ENCODE data around the gene C16orf96. TPM values are rescaled to one million over a fixed set of nuclear protein-coding genes. Genes with fewer than 3 reads are reported as not detected.

The C16orf96 gene
- total and polyA plus RNA-seq, 2 of the 13 experiments (the other 11 are each of a cell fraction or from before 2014, with no cell fraction given) = 0.03 TPM; not detected in 1

GRCh38 chr16:4508806-4509205 is 47.3 kb upstream of the C16orf96 start (continued):
- TF ChIP-seq ZNF280D (CRISPR knock-in tag; IDR thresholded peaks at IDR 0.05) (no peak), ZNF260 (CRISPR knock-in tag; IDR thresholded peaks at IDR 0.05; ENCODE audit: borderline replicate concordance, low read depth) (no peak), DR1 (CRISPR knock-in tag; IDR thresholded peaks at IDR 0.05) (no peak), ZNF879 (CRISPR knock-in tag; IDR thresholded peaks at IDR 0.05) (no peak), ZNF431 (CRISPR knock-in tag; IDR thresholded peaks at IDR 0.05; ENCODE audit: borderline replicate concordance, low read depth) (no peak), JUND (CRISPR knock-in tag; IDR thresholded peaks at IDR 0.05) (no peak), ZNF17 (CRISPR knock-in tag; IDR thresholded peaks at IDR 0.05) (no peak)

GRCh38 chr16:4509420-4509819 is 46.7 kb upstream of the C16orf96 start:
- peaks cover 6% of the 10 kb centered on the region for H3K79me2 ChIP-seq (ENCODE audit: insufficient read depth, low read length)
- H3K9ac ChIP-seq (ENCODE audit: insufficient read depth, low read depth, low read length) = no peak overlapping the region
- H3K4me2 ChIP-seq (ENCODE audit: low read depth, low read length) = no peak overlapping the region
- ATAC-seq (no peak), DNase-seq (ENCODE audit: low spot score) (no peak), FAIRE-seq (no peak)
- H3K27ac ChIP-seq (ENCODE audit: extremely low read length, insufficient read depth, low read length) = no peak overlapping the region
- H3K4me3 ChIP-seq (replicated peaks in 1 of 3; ENCODE audit: insufficient read depth in 1 of 3, low read depth in 2 of 3, low read length in 3 of 3) = no peak overlapping the region
- H4K20me1 ChIP-seq (ENCODE audit: insufficient read depth, low read length) = peaks cover 17% of the 10 kb centered on the region
- H2AFZ ChIP-seq (ENCODE audit: low read length) = no peak overlapping the region
- H3K9me3 ChIP-seq (ENCODE audit: low read length) = no peaks in the 10 kb centered on the region
- TF ChIP-seq ZSCAN29 (CRISPR knock-in tag; conservative IDR thresholded peaks at IDR 0.05) (no peak), LBX2 (CRISPR knock-in tag; IDR thresholded peaks at IDR 0.05; ENCODE audit: borderline replicate concordance) (no peak), ZFP36 (IDR thresholded peaks at IDR 0.05; ENCODE audit: borderline replicate concordance, low read depth, low read length, partially characterized antibody) (no peak), IKZF5 (CRISPR knock-in tag; IDR thresholded peaks at IDR 0.05) (no peak), ELF1 (CRISPR knock-in tag; IDR thresholded peaks at IDR 0.05) (no peak), TEAD3 (CRISPR knock-in tag; optimal IDR thresholded peaks at IDR 0.05; ENCODE audit: borderline replicate concordance) (no peak), SSRP1 (CRISPR knock-in tag; IDR thresholded peaks at IDR 0.05) (peak; percentile 62; the same call in 1 of the 2 replicates), NFATC3 (CRISPR knock-in tag; IDR thresholded peaks at IDR 0.05) (no peak), ZNF660 (CRISPR knock-in tag; IDR thresholded peaks at IDR 0.05; ENCODE audit: borderline replicate concordance, low read depth) (no peak), SUZ12 (IDR thresholded peaks at IDR 0.05; ENCODE audit: low read depth, low read length) (no peak), TAF15 (IDR thresholded peaks at IDR 0.05; ENCODE audit: low read depth, low read length, poor library complexity, severe bottlenecking) (no peak), RBM22 (optimal IDR thresholded peaks at IDR 0.05; ENCODE audit: low read length) (peak; percentile 65), ZNF614 (CRISPR knock-in tag; IDR thresholded peaks at IDR 0.05; ENCODE audit: borderline replicate concordance) (no peak), ZNF34 (CRISPR knock-in tag; IDR thresholded peaks at IDR 0.05; ENCODE audit: borderline replicate concordance) (no peak), SP140L (CRISPR knock-in tag; IDR thresholded peaks at IDR 0.05; ENCODE audit: borderline replicate concordance) (no peak)
- intact Hi-C loops (cut with micrococcal nuclease; ENCODE audit: unreplicated experiment) = no loop called here
- peaks cover 33 to 71% of the 10 kb centered on the region in 2 experiments for H3K36me3 ChIP-seq (replicated peaks in 1 of 2; ENCODE audit: control insufficient read depth in 1 of 2, insufficient read depth in 2 of 2, low read length in 2 of 2)
- ChIA-PET POLR2A (no interaction called here), CTCF (ENCODE audit: low intra/inter-chr PET ratio, low total read pairs) (no interaction called here)
- BruUV-seq (replicated peaks) = no TSS peak
- 96% methylated on average over 4 of the region's 8 CpGs for WGBS (ENCODE audit: low lambda C conversion rate)
- no peaks in the 10 kb centered on the region for H3K4me1 ChIP-seq (ENCODE audit: insufficient read depth, low read length)
- in situ Hi-C loops (cut with HindIII; ENCODE audit: extremely low pct_ligation_motif_present, low pct_unique_long_range_greater_than_20kb) = loop anchor here (25.0 kb wide), 1 partner anchor 453 kb away; the partner anchor contains the start of gene SEC14L5
- no peaks in the 10 kb centered on the region for H3K27me3 ChIP-seq (ENCODE audit: control insufficient read depth in 1 of 2, insufficient read depth in 2 of 2, low read length in 2 of 2)

Data from HepG2 (cell line).